SU-DHL-6 (cell line): ENCODE results near the gene VWC2L.

Experiments used
- H2AFZ ChIP-seq: fragments of 200-600 bp; sonication (generic); 2 replicates; pipeline ENCODE4 v1.6.1; 2014; ENCODE audit warnings: low read depth, mild to moderate bottlenecking, moderate library complexity, mixed read lengths, antibody characterized with exemption, low read length; ENCODE audit not compliant: severe bottlenecking
- H3F3A ChIP-seq: fragments of 200-600 bp; shearing (Covaris generic); 2 replicates; pipeline ENCODE4 v1.6.0; 2016; ENCODE audit warnings: antibody characterized with exemption, mild to moderate bottlenecking; ENCODE audit not compliant: insufficient read depth
- H3K27ac ChIP-seq: fragments of 200-600 bp; sonication (generic); 2 replicates; pipeline ENCODE4 v1.5.1; 2016; ENCODE audit warnings: low read depth, mild to moderate bottlenecking, low read length, moderate library complexity, mixed read lengths
- H3K27me3 ChIP-seq: fragments of 200-600 bp; sonication (generic), shearing (Covaris generic); 2 replicates; pipeline ENCODE4 v1.6.0; 2014; ENCODE audit warnings: mild to moderate bottlenecking, low read length
- H3K36me3 ChIP-seq: fragments of 200-600 bp; sonication (generic); 2 replicates; pipeline ENCODE4 v1.6.1; 2014; ENCODE audit warnings: mild to moderate bottlenecking, low read length, mixed read lengths
- H3K4me2 ChIP-seq: fragments of 300-600, 200-600 bp; shearing (Covaris generic), sonication (generic); 2 replicates; pipeline ENCODE4 v1.6.0; 2014; ENCODE audit warnings: low read length, low read depth, mild to moderate bottlenecking; ENCODE audit not compliant: poor library complexity, severe bottlenecking
- H3K4me3 ChIP-seq: fragments of 200-600 bp; sonication (generic); 2 replicates; pipeline ENCODE4 v1.5.1; 2014; ENCODE audit warnings: antibody characterized with exemption, low read length, mild to moderate bottlenecking, mixed read lengths; ENCODE audit not compliant: insufficient read depth, poor library complexity, severe bottlenecking
- H3K79me2 ChIP-seq: fragments of 200-600 bp; sonication (generic); 2 replicates; pipeline ENCODE4 v1.6.1; 2014; ENCODE audit warnings: mild to moderate bottlenecking, low read length, moderate library complexity; ENCODE audit not compliant: insufficient read depth
- H3K9ac ChIP-seq: fragments of 200-600 bp; sonication (generic); 2 replicates; pipeline ENCODE4 v1.7.0; 2014; ENCODE audit warnings: mild to moderate bottlenecking, low read length
- H3K9me2 ChIP-seq: fragments of 200-600 bp; sonication (generic); replicated peaks from 2 replicates; pipeline ENCODE4 v1.6.1; 2014; ENCODE audit warnings: low read length; ENCODE audit not compliant: insufficient read depth
- H3K9me3 ChIP-seq: fragments of 200-600 bp; sonication (generic); 2 replicates; pipeline ENCODE4 v1.6.1; 2014; ENCODE audit warnings: low read length, mixed read lengths; ENCODE audit not compliant: insufficient read depth
- H4K20me1 ChIP-seq: fragments of 200-600 bp; sonication (generic); 2 replicates; pipeline ENCODE4 v1.6.1; 2014; ENCODE audit warnings: low read depth, mild to moderate bottlenecking, antibody characterized with exemption, low read length, moderate library complexity, mixed read lengths
- EZH2phosphoT487 ChIP-seq: fragments of 200-600 bp; sonication (generic), shearing (Covaris generic); conservative IDR thresholded peaks from 2 replicates; pipeline ENCODE4 v1.6.1; 2018; ENCODE audit warnings: mild to moderate bottlenecking, antibody characterized with exemption, low read length, moderate library complexity, mixed read lengths
- TF ChIP-seq, protein P1 (sequence below): fragments of 200-600 bp; sonication (generic); IDR thresholded peaks from one replicate; pipeline ENCODE4 v1.5.1; 2017; ENCODE audit warnings: antibody characterized with exemption, mild to moderate bottlenecking, low read length, moderate library complexity; ENCODE audit not compliant: insufficient read depth, poor library complexity, severe bottlenecking

Gene VWC2L

DNA sequence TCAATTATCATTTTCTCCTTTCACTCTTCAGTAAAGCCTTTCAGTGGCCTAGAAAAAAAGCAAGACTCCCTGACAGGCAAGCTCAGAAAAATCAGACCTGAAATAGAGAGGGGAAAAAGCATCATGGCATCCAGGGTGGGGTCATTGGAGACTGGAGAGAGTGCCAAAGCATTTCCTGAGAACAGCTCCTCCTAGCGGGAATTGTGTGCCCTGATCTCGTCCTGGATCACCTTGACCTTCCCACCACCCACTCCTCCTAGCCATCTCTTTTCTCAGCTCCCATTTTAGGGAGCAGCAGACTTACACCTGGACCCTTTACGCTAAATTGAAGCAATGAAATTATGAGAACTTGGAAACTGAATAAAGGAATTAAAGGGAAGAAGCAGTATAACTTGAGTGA lies 176.6 kb downstream of the VWC2L start:
- H3K4me2 ChIP-seq = no peak overlapping the region
- H4K20me1 ChIP-seq = no peaks in the 10 kb centered on the region

DNA sequence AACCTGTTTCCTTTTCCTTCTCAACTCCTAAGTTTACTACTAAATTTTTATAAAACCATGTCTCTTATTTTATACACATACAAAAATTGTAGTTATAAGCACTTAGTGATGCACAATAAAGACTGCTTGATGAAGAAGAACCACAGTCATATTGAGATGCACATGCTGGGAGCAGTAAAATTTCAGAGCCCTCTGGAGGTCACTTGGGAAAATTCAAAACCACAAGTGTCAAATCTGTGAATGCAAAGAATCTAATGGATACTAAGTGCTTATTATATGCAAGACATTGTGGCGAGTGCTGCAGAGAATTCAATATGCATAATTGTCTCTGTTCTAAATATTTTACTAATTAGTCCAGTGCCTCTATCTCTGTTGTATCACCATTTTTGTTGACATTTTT lies 180.5 kb downstream of the VWC2L start:
- H3K27me3 ChIP-seq = no peaks in the 10 kb centered on the region
- H4K20me1 ChIP-seq = no peaks in the 10 kb centered on the region
- no peak overlapping the region for H3K9ac ChIP-seq
- no peaks in the 10 kb centered on the region for H3K79me2 ChIP-seq
- H3K4me2 ChIP-seq = no peak overlapping the region
- no peaks in the 10 kb centered on the region for H3K9me3 ChIP-seq
- H3F3A ChIP-seq = no peaks in the 10 kb centered on the region
- H2AFZ ChIP-seq = no peak overlapping the region
- H3K4me3 ChIP-seq = no peak overlapping the region
- no peak overlapping the region for H3K27ac ChIP-seq
- H3K9me2 ChIP-seq = no peaks in the 10 kb centered on the region
- no peak for TF ChIP-seq EZH2phosphoT487
- TF ChIP-seq, protein P1, sequence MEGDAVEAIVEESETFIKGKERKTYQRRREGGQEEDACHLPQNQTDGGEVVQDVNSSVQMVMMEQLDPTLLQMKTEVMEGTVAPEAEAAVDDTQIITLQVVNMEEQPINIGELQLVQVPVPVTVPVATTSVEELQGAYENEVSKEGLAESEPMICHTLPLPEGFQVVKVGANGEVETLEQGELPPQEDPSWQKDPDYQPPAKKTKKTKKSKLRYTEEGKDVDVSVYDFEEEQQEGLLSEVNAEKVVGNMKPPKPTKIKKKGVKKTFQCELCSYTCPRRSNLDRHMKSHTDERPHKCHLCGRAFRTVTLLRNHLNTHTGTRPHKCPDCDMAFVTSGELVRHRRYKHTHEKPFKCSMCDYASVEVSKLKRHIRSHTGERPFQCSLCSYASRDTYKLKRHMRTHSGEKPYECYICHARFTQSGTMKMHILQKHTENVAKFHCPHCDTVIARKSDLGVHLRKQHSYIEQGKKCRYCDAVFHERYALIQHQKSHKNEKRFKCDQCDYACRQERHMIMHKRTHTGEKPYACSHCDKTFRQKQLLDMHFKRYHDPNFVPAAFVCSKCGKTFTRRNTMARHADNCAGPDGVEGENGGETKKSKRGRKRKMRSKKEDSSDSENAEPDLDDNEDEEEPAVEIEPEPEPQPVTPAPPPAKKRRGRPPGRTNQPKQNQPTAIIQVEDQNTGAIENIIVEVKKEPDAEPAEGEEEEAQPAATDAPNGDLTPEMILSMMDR = no peak
- no peaks in the 10 kb centered on the region for H3K36me3 ChIP-seq

More for the DNA sequence above, 176.6 kb downstream of the VWC2L start:
- no peaks in the 10 kb centered on the region for H3K9me2 ChIP-seq
- no peak overlapping the region for H3K4me3 ChIP-seq
- no peaks in the 10 kb centered on the region for H3F3A ChIP-seq
- no peak overlapping the region for H2AFZ ChIP-seq
- no peaks in the 10 kb centered on the region for H3K9me3 ChIP-seq
- no peak overlapping the region for H3K27ac ChIP-seq
- no peak for TF ChIP-seq EZH2phosphoT487
- TF ChIP-seq, protein P1 = no peak
- H3K27me3 ChIP-seq = no peaks in the 10 kb centered on the region
- no peaks in the 10 kb centered on the region for H3K36me3 ChIP-seq
- H3K9ac ChIP-seq = no peak overlapping the region
- no peaks in the 10 kb centered on the region for H3K79me2 ChIP-seq

DNA sequence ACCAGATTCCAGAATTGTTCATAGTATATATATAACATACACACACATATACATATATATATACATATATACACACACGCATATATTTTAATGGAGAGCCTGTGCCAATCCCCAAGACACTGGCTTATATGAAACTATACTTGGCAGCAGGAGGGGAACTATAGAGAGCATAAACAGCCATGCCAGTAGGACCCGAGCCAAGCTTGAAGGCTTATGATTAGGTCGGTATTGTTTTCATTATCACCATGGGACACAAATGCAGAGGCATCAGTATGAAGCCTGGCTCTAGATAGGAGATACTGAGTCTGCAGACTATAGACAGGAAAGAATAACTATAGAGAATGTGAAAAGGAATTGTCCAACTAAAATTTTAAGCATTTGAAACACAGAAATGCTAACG lies 181.2 kb downstream of the VWC2L start:
- no peak for TF ChIP-seq EZH2phosphoT487
- TF ChIP-seq, protein P1 = no peak
- Histone ChIP-seq H2AFZ (no peak overlapping the region), H3K27ac (no peak overlapping the region), H3K79me2 (no peaks in the 10 kb centered on the region), H3K27me3 (no peaks in the 10 kb centered on the region), H3K9me2 (no peaks in the 10 kb centered on the region), H3K4me2 (no peak overlapping the region), H3K9ac (no peak overlapping the region), H3K36me3 (no peaks in the 10 kb centered on the region), H3F3A (no peaks in the 10 kb centered on the region), H3K9me3 (no peaks in the 10 kb centered on the region), H4K20me1 (no peaks in the 10 kb centered on the region), H3K4me3 (no peak overlapping the region)
